Keratinocyte (primary cell): Measurements from ENCODE around the gene KCNJ1. TPM values are rescaled to one million over a fixed set of nuclear protein-coding genes. Genes with fewer than 3 reads are reported as not detected.
A peak's percentile ranks its signal among the peaks of the same experiment; 100 is the strongest.

Experiments
- DNase-seq: peaks from one replicate; pipeline ENCODE4 v3.0.0-alpha.2; 2011; ENCODE audit warnings: low read depth, missing footprints, low spot score
- FAIRE-seq: peaks from 2 replicates; lab custom pipeline; 2011; peaks lifted over from hg19 to GRCh38; lab: Jason Lieb, UNC
- H2AFZ ChIP-seq: 2 replicates; pipeline ENCODE4 v1.6.0; 2012; ENCODE audit warnings: low read length, control low read depth, inconsistent platforms; ENCODE audit not compliant: control insufficient read depth
- H3K27ac ChIP-seq: 2 replicates; pipeline ENCODE4 v1.5.1; 2011; ENCODE audit warnings: low read length; ENCODE audit not compliant: control insufficient read depth, insufficient read depth
- H3K27me3 ChIP-seq: 3 replicates; pipeline ENCODE4 v1.6.0; 2011; ENCODE audit warnings: low read length; ENCODE audit not compliant: control insufficient read depth, insufficient read depth; ENCODE audit errors: extremely low read depth
- H3K36me3 ChIP-seq, 2 experiments: 2 replicates in 1 of 2; 3 replicates in 1 of 2; pipeline ENCODE4 v1.5.1; 2011; ENCODE audit warnings: low read length in 2 of 2, mild to moderate bottlenecking in 1 of 2; ENCODE audit not compliant: control insufficient read depth in 2 of 2, insufficient read depth in 2 of 2; ENCODE audit errors: extremely low read depth in 1 of 2
- H3K4me1 ChIP-seq: 3 replicates; pipeline ENCODE4 v1.5.1; 2011; ENCODE audit warnings: low read length; ENCODE audit not compliant: control insufficient read depth, insufficient read depth; ENCODE audit errors: extremely low read depth
- H3K4me2 ChIP-seq: 3 replicates; pipeline ENCODE4 v1.6.0; 2011; ENCODE audit warnings: low read depth, low read length; ENCODE audit not compliant: control insufficient read depth, insufficient read depth; ENCODE audit errors: extremely low read depth
- H3K4me3 ChIP-seq, 3 experiments: fragments of 200-600 bp in 1 of 3; sonication (generic) in 1 of 3; 2 replicates in 2 of 3; 3 replicates in 1 of 3; pipeline ENCODE4 v1.5.1; 2011 to 2016; ENCODE audit warnings: low read length in 3 of 3, mild to moderate bottlenecking in 3 of 3, control low read depth in 2 of 3, inconsistent platforms in 1 of 3, low read depth in 1 of 3, mixed read lengths in 1 of 3, mixed run types in 1 of 3, moderate library complexity in 1 of 3; ENCODE audit not compliant: control insufficient read depth in 2 of 3, insufficient read depth in 2 of 3; ENCODE audit errors: extremely low read depth in 1 of 3
- H3K79me2 ChIP-seq: 2 replicates; pipeline ENCODE4 v1.6.0; 2012; ENCODE audit warnings: low read length; ENCODE audit not compliant: control insufficient read depth, insufficient read depth
- H3K9ac ChIP-seq: 3 replicates; pipeline ENCODE4 v1.6.0; 2011; ENCODE audit warnings: low read length; ENCODE audit not compliant: control insufficient read depth, insufficient read depth; ENCODE audit errors: extremely low read depth
- H3K9me1 ChIP-seq: 3 replicates; pipeline ENCODE4 v1.6.0; 2011; ENCODE audit warnings: low read length; ENCODE audit not compliant: control insufficient read depth, insufficient read depth; ENCODE audit errors: extremely low read depth
- H3K9me3 ChIP-seq: 2 replicates; pipeline ENCODE4 v1.5.1; 2012; ENCODE audit warnings: low read depth, low read length; ENCODE audit not compliant: control insufficient read depth
- H4K20me1 ChIP-seq: 3 replicates; pipeline ENCODE4 v1.6.0; 2011; ENCODE audit warnings: low read length; ENCODE audit not compliant: control insufficient read depth, insufficient read depth; ENCODE audit errors: extremely low read depth
- EZH2 ChIP-seq: IDR thresholded peaks from one replicate; pipeline ENCODE4 v1.6.1; 2012; ENCODE audit warnings: inconsistent platforms, mild to moderate bottlenecking, low read length, moderate library complexity
- dilution Hi-C: fragments of 300-500 bp; cut with MboI; formaldehyde crosslinking; loops from one replicate; pipeline ENCODE4 v1.7.0; 2020; ENCODE audit warnings: low sequenced_read_pairs; ENCODE audit not compliant: extremely low pct_ligation_motif_present
- polyA plus RNA-seq, 5 experiments: library from polyadenylated mRNA; depleted of rRNA in 3 of 5; stranded (reverse) in 3 of 5; stranded (forward) in 1 of 5; unstranded in 1 of 5; fragments of >200 nt; gene quantifications; 1 replicate in 1 of 5; 2 replicates in 3 of 5; 3 replicates in 1 of 5; pipeline versions ENCODE4 v1.2.1 to v1.2.3, GENCODE V29; 2011 to 2012; ENCODE audit warnings: missing spikeins in 2 of 5, low read depth in 1 of 5, low replicate concordance in 1 of 5
- TF ChIP-seq, protein P1 (sequence below), 3 experiments: IDR thresholded peaks in 1 of 3; conservative IDR thresholded peaks in 1 of 3; optimal IDR thresholded peaks in 1 of 3; 2 replicates in 2 of 3; 3 replicates in 1 of 3; pipeline versions ENCODE3 to v1.5.1; 2011; ENCODE audit warnings: low read length in 3 of 3, mild to moderate bottlenecking in 3 of 3, moderate library complexity in 2 of 3, control low read depth in 1 of 3, inconsistent platforms in 1 of 3; ENCODE audit not compliant: insufficient read depth in 2 of 3; ENCODE audit errors: extremely low read depth in 1 of 3

Gene KCNJ1
- polyA plus RNA-seq, 1 donor (not counting 4 experiments of a cell fraction or from before 2014, with no cell fraction given): 0.12 TPM

DNA sequence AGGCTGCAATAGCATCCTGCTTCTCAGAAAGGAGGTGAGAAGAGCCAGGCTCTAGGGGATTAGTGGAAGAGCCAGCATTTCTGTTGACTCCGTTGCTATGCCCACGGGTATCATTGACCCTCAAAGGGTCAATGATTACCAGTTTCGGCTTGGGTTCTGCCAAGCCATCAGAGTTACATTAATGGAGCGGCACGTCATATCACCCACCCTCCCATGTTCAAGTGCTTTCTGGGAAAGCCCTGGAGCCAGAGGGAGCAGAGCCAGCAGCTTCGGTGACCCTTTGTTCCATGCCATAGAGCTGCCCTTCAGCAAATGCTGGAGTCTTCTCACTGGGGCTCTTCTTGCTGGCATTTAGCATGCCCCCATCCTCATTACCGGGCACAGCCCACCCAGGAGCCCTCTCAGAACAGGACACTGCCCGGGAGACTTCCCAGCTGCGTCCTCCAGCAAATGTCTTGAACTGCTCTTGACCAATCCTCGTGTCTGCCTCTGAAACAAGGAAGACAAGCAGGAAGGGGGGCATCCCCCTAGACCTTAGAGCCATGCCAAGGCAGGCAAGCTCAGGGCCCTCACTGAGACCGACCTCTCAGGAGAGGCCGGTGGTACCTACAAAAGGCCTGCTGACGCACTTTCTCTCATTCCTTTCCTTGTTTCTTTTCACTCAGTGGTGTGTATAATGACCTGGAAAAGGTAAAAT, 14.6 kb downstream of the KCNJ1 start:
- Histone ChIP-seq H3K9me3 (no peaks in the 10 kb centered on the region), H3K9me1 (no peaks in the 10 kb centered on the region), H3K27ac (no peak overlapping the region), H4K20me1 (no peaks in the 10 kb centered on the region), H3K36me3 (no peaks in the 10 kb centered on the region), H2AFZ (no peak overlapping the region), H3K79me2 (no peaks in the 10 kb centered on the region), H3K9ac (no peak overlapping the region), H3K4me3 (no peak overlapping the region), H3K4me2 (no peak overlapping the region), H3K4me1 (no peaks in the 10 kb centered on the region), H3K27me3 (no peaks in the 10 kb centered on the region)
- TF ChIP-seq, protein P1, sequence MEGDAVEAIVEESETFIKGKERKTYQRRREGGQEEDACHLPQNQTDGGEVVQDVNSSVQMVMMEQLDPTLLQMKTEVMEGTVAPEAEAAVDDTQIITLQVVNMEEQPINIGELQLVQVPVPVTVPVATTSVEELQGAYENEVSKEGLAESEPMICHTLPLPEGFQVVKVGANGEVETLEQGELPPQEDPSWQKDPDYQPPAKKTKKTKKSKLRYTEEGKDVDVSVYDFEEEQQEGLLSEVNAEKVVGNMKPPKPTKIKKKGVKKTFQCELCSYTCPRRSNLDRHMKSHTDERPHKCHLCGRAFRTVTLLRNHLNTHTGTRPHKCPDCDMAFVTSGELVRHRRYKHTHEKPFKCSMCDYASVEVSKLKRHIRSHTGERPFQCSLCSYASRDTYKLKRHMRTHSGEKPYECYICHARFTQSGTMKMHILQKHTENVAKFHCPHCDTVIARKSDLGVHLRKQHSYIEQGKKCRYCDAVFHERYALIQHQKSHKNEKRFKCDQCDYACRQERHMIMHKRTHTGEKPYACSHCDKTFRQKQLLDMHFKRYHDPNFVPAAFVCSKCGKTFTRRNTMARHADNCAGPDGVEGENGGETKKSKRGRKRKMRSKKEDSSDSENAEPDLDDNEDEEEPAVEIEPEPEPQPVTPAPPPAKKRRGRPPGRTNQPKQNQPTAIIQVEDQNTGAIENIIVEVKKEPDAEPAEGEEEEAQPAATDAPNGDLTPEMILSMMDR (optimal IDR thresholded peaks at IDR 0.05 in 1 of 3, IDR thresholded peaks at IDR 0.05 in 1 of 3, conservative IDR thresholded peaks at IDR 0.05 in 1 of 3; ENCODE audit: extremely low read depth in 1 of 3, insufficient read depth in 2 of 3, low read length in 3 of 3): no peak
- TF ChIP-seq EZH2: no peak
- no peak for FAIRE-seq
- dilution Hi-C loops: no loop called here
- no peak for DNase-seq

DNA sequence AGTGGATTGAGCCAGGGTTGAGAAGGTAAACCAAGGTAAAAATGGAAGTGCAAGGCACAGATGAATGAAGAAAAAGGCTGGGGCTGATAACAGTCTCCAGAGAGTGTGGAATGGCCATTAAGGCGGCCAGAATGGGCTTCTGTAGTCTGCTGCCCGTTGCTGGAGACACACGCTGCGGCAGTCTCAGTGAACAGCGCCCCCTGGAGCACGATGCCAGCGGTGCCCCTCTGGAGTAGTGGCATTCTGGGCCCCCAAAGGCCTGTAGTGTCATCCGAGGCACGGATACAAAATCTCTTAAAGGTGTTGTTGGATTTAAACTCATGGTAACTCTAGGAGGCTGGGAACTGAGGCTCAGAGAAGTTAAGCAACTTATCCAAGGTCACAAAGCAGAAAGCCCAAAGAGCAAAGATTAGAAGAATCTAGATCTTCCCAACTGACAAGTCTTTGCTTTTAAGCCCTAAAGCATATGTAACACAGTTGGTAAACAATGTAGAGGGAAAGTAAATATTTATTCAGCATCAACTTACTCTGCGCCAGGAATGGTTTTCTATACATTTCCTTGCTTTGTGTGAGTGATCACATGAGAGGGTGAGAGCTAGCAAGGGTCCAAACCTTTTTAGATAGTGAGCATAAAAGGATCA, 18.2 kb downstream of the KCNJ1 start:
- Histone ChIP-seq H3K27ac (no peak overlapping the region), H3K9ac (no peak overlapping the region), H3K9me3 (no peaks in the 10 kb centered on the region), H3K4me3 (no peak overlapping the region), H3K9me1 (no peaks in the 10 kb centered on the region), H3K79me2 (no peaks in the 10 kb centered on the region), H3K4me1 (no peaks in the 10 kb centered on the region), H3K4me2 (no peak overlapping the region), H4K20me1 (no peaks in the 10 kb centered on the region), H3K27me3 (no peaks in the 10 kb centered on the region), H3K36me3 (no peaks in the 10 kb centered on the region), H2AFZ (no peak overlapping the region)
- no peak for TF ChIP-seq EZH2
- TF ChIP-seq, protein P1 (optimal IDR thresholded peaks at IDR 0.05 in 1 of 3, IDR thresholded peaks at IDR 0.05 in 1 of 3, conservative IDR thresholded peaks at IDR 0.05 in 1 of 3; ENCODE audit: extremely low read depth in 1 of 3, insufficient read depth in 2 of 3, low read length in 3 of 3): peak; percentile 68 to 75 (median 75)
- FAIRE-seq: no peak
- dilution Hi-C loops: no loop called here
- DNase-seq: no peak
